BLaER1 (cell line): ENCODE results near the gene ERAL1.
A peak's percentile ranks its signal among the peaks of the same experiment; 100 is the strongest.
"Not testable (repeated sequence)": the region's sequence is repeated elsewhere in the genome, so short reads cannot be mapped to it uniquely, and the experiment has no call there.

Experiments used
- H3K27ac ChIP-seq: shearing (Covaris generic); formaldehyde crosslinking; 2 replicates; pipeline ENCODE4 v1.8.1; 2022
- H3K27me3 ChIP-seq: shearing (Covaris generic); formaldehyde crosslinking; 2 replicates; pipeline ENCODE4 v1.8.1; 2022
- H3K36me3 ChIP-seq: shearing (Covaris generic); formaldehyde crosslinking; 2 replicates; pipeline ENCODE4 v1.8.1; 2022
- H3K4me1 ChIP-seq: shearing (Covaris generic); formaldehyde crosslinking; 2 replicates; pipeline ENCODE4 v1.8.1; 2022
- H3K4me2 ChIP-seq: shearing (Covaris generic); formaldehyde crosslinking; 2 replicates; pipeline ENCODE4 v1.8.1; 2022
- H3K4me3 ChIP-seq: shearing (Covaris generic); formaldehyde crosslinking; 2 replicates; pipeline ENCODE4 v1.8.1; 2022
- H3K9ac ChIP-seq: shearing (Covaris generic); formaldehyde crosslinking; 2 replicates; pipeline ENCODE4 v1.8.1; 2022
- H3K9me3 ChIP-seq: shearing (Covaris generic); formaldehyde crosslinking; 2 replicates; pipeline ENCODE4 v1.8.1; 2022
- H4K20me1 ChIP-seq: shearing (Covaris generic); formaldehyde crosslinking; 2 replicates; pipeline ENCODE4 v1.8.1; 2022
- Cebpa-rat ChIP-seq: shearing (Covaris generic); IDR thresholded peaks from 2 replicates; pipeline ENCODE4 v1.8.1; 2022

Gene ERAL1

GRCh38 chr17:28887871-28888471 is 33.2 kb downstream of the ERAL1 start:
- no peak for TF ChIP-seq Cebpa-rat
- Histone ChIP-seq H3K4me1 (peaks cover 96% of the 10 kb centered on the region), H3K9ac (no peak overlapping the region), H4K20me1 (peaks cover 62% of the 10 kb centered on the region), H3K36me3 (peaks cover 61% of the 10 kb centered on the region), H3K9me3 (peaks cover 3% of the 10 kb centered on the region; the same call in 1 of the 2 replicates), H3K4me2 (peak overlapping the region; percentile 98), H3K27ac (no peak overlapping the region), H3K4me3 (no peak overlapping the region), H3K27me3 (no peaks in the 10 kb centered on the region)

- peaks cover 52% of the 10 kb centered on the region for H3K36me3 ChIP-seq
- H3K27ac ChIP-seq: no peak overlapping the region
- H3K4me3 ChIP-seq: no peak overlapping the region
- peak overlapping the region; percentile 98 for H3K4me2 ChIP-seq
- no peak overlapping the region for H3K9ac ChIP-seq
- peaks cover 3% of the 10 kb centered on the region; the same call in 1 of the 2 replicates for H3K9me3 ChIP-seq
- no peaks in the 10 kb centered on the region for H3K27me3 ChIP-seq
- peaks cover 56% of the 10 kb centered on the region for H4K20me1 ChIP-seq
- no peak for TF ChIP-seq Cebpa-rat
- peaks cover 97% of the 10 kb centered on the region for H3K4me1 ChIP-seq
Observed at GRCh38 chr17:28888832-28889231, 34.0 kb downstream of the ERAL1 start.

- Histone ChIP-seq H3K4me3 (no peak overlapping the region), H3K4me2 (peak overlapping the region; percentile 98), H3K27ac (no peak overlapping the region), H3K9me3 (peaks cover 3% of the 10 kb centered on the region; the same call in 1 of the 2 replicates), H3K4me1 (peaks cover 99% of the 10 kb centered on the region), H3K36me3 (peaks cover 41% of the 10 kb centered on the region; the same call in 1 of the 2 replicates), H3K27me3 (no peaks in the 10 kb centered on the region), H4K20me1 (peaks cover 46% of the 10 kb centered on the region), H3K9ac (no peak overlapping the region)
- no peak for TF ChIP-seq Cebpa-rat
Observed at GRCh38 chr17:28889996-28890395, 35.2 kb downstream of the ERAL1 start.

- Histone ChIP-seq H3K9ac (no peak overlapping the region), H3K4me1 (peaks cover 99% of the 10 kb centered on the region)
Observed at GRCh38 chr17:28891201-28891600, 36.4 kb downstream of the ERAL1 start.

GRCh38 chr17:28892024-28892423 is 37.2 kb downstream of the ERAL1 start:
- Histone ChIP-seq H3K27me3 (no peaks in the 10 kb centered on the region), H3K9ac (no peak overlapping the region), H3K27ac (peak overlapping the region; percentile 87; the same call in 1 of the 2 replicates), H3K4me2 (peak overlapping the region; percentile 98), H3K4me3 (no peak overlapping the region), H3K9me3 (peaks cover 3% of the 10 kb centered on the region; the same call in 1 of the 2 replicates), H3K36me3 (peaks cover 22% of the 10 kb centered on the region; the same call in 1 of the 2 replicates), H4K20me1 (peaks cover 37% of the 10 kb centered on the region), H3K4me1 (peaks cover 98% of the 10 kb centered on the region)
- no peak for TF ChIP-seq Cebpa-rat

More at GRCh38 chr17:28891201-28891600, 36.4 kb downstream of the ERAL1 start:
- H3K9me3 ChIP-seq: peaks cover 3% of the 10 kb centered on the region; the same call in 1 of the 2 replicates
- no peak for TF ChIP-seq Cebpa-rat
- H3K4me3 ChIP-seq: no peak overlapping the region
- peaks cover 29% of the 10 kb centered on the region; the same call in 1 of the 2 replicates for H3K36me3 ChIP-seq
- no peaks in the 10 kb centered on the region for H3K27me3 ChIP-seq
- H3K27ac ChIP-seq: no peak overlapping the region
- H3K4me2 ChIP-seq: peak overlapping the region; percentile 98
- H4K20me1 ChIP-seq: peaks cover 39% of the 10 kb centered on the region

GRCh38 chr17:28893248-28894183 is 38.7 kb downstream of the ERAL1 start:
- 0 out of 2 replicates have a peak, but pooled peaks cover 13% of the 10 kb centered on the region for H3K36me3 ChIP-seq
- peaks cover 23% of the 10 kb centered on the region for H4K20me1 ChIP-seq
- not testable (repeated sequence) for H3K27me3 ChIP-seq, H3K9me3 ChIP-seq
- H3K4me1 ChIP-seq: peaks cover 93% of the 10 kb centered on the region
- H3K27ac ChIP-seq: peak overlapping the region; percentile 87
- peak overlapping the region; percentile 50; the same call in 1 of the 2 replicates for H3K4me3 ChIP-seq
- peak overlapping the region; percentile 78 for H3K9ac ChIP-seq
- peak overlapping the region; percentile 98 for H3K4me2 ChIP-seq

GRCh38 chr17:28895794-28896447 is 41.1 kb downstream of the ERAL1 start:
- no peak for TF ChIP-seq Cebpa-rat
- Histone ChIP-seq H3K4me1 (peaks cover 79% of the 10 kb centered on the region), H3K27me3 (no peaks in the 10 kb centered on the region), H3K27ac (peak overlapping the region; percentile 85), H3K4me2 (peak overlapping the region; percentile 91), H3K9ac (peak overlapping the region; percentile 86), H3K9me3 (peaks cover under 1% of the 10 kb centered on the region; the same call in 1 of the 2 replicates), H4K20me1 (peaks cover 11% of the 10 kb centered on the region; the same call in 1 of the 2 replicates), H3K4me3 (peak overlapping the region; percentile 79), H3K36me3 (0 out of 2 replicates have a peak, but pooled peaks cover 24% of the 10 kb centered on the region)

GRCh38 chr17:28896491-28896883 is 41.7 kb downstream of the ERAL1 start:
- peak overlapping the region; percentile 85 for H3K27ac ChIP-seq

More at GRCh38 chr17:28896491-28896883, 41.7 kb downstream of the ERAL1 start:
- TF ChIP-seq Cebpa-rat: no peak
- Histone ChIP-seq H3K9ac (peak overlapping the region; percentile 86), H3K4me1 (peaks cover 79% of the 10 kb centered on the region), H3K4me2 (peak overlapping the region; percentile 91), H3K4me3 (peak overlapping the region; percentile 79), H3K27me3 (no peaks in the 10 kb centered on the region), H3K36me3 (0 out of 2 replicates have a peak, but pooled peaks cover 20% of the 10 kb centered on the region), H3K9me3 (no peaks in the 10 kb centered on the region), H4K20me1 (peaks cover 11% of the 10 kb centered on the region; the same call in 1 of the 2 replicates)
